Testis (tissue), 2 donors: Measurements from ENCODE around the gene KRTAP4-2.

Experiments used
- POLR2A ChIP-seq: fragments of 450-650 bp; IDR thresholded peaks from one replicate; pipeline ENCODE4 v1.6.1; 2017; ENCODE audit warnings: antibody characterized with exemption, mild to moderate bottlenecking, moderate library complexity
- TF ChIP-seq, protein P1 (sequence below), 3 experiments: fragments of 450-650 bp in 2 of 3; fragments of 200-600 bp in 1 of 3; sonication (generic) in 1 of 3; IDR thresholded peaks; one replicate each; pipeline ENCODE4 v1.5.1; 2016 to 2019; ENCODE audit warnings: antibody characterized with exemption in 3 of 3, mild to moderate bottlenecking in 2 of 3, moderate library complexity in 1 of 3

GRCh38 chr17:41177727-41178271 lies at the start of gene KRTAP4-2:
- TF ChIP-seq, protein P1, sequence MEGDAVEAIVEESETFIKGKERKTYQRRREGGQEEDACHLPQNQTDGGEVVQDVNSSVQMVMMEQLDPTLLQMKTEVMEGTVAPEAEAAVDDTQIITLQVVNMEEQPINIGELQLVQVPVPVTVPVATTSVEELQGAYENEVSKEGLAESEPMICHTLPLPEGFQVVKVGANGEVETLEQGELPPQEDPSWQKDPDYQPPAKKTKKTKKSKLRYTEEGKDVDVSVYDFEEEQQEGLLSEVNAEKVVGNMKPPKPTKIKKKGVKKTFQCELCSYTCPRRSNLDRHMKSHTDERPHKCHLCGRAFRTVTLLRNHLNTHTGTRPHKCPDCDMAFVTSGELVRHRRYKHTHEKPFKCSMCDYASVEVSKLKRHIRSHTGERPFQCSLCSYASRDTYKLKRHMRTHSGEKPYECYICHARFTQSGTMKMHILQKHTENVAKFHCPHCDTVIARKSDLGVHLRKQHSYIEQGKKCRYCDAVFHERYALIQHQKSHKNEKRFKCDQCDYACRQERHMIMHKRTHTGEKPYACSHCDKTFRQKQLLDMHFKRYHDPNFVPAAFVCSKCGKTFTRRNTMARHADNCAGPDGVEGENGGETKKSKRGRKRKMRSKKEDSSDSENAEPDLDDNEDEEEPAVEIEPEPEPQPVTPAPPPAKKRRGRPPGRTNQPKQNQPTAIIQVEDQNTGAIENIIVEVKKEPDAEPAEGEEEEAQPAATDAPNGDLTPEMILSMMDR (IDR thresholded peaks at IDR 0.05), result no peak
- TF ChIP-seq POLR2A, result no peak
